Measurements from ENCODE around the gene KANSL2. TPM values are rescaled to one million over a fixed set of nuclear protein-coding genes. Genes with fewer than 3 reads are reported as not detected.

Gene KANSL2
- total RNA-seq, 1 experiment from 2014 or later, result 56.6 TPM

- no peak overlapping the region for H3K18ac ChIP-seq (ENCODE audit: insufficient read length, low read depth, low read length)
- H2BK120ac ChIP-seq (ENCODE audit: low read depth, low read length, poor library complexity, severe bottlenecking), result no peak overlapping the region
- DNase-seq, result no peak
- H3K79me2 ChIP-seq (ENCODE audit: insufficient read depth, low read length), result peaks cover 5% of the 10 kb centered on the region
- H4K20me1 ChIP-seq (ENCODE audit: control insufficient read depth, insufficient read depth, insufficient read length), result no peaks in the 10 kb centered on the region
- H3K56ac ChIP-seq (ENCODE audit: insufficient read length, low read depth, low read length), result no peak overlapping the region
- no peak overlapping the region for H3K9ac ChIP-seq (ENCODE audit: extremely low read depth, insufficient read length, low read length)
- no peaks in the 10 kb centered on the region for H3K4me1 ChIP-seq (ENCODE audit: insufficient read depth, low read length)
- no peak overlapping the region for H2BK15ac ChIP-seq (ENCODE audit: low read depth, low read length)
- H3K14ac ChIP-seq (ENCODE audit: insufficient read depth, low read length), result no peak overlapping the region
- no peaks in the 10 kb centered on the region for H3K9me3 ChIP-seq (ENCODE audit: control insufficient read depth, low read depth, low read length)
- no peak overlapping the region for H4K91ac ChIP-seq (ENCODE audit: insufficient read length, low read depth, low read length)
- no CpG with 5 or more reads among the region's 2 CpGs for WGBS (ENCODE audit: extremely low coverage, insufficient read length, low lambda C conversion rate)
- H3K27ac ChIP-seq (ENCODE audit: insufficient read length, low read depth, low read length), result no peak overlapping the region
- H3K4me2 ChIP-seq (ENCODE audit: insufficient read depth, insufficient read length, low read length), result no peak overlapping the region
- no peak overlapping the region for H3K4ac ChIP-seq (ENCODE audit: low read depth, low read length)
- no peaks in the 10 kb centered on the region for H3K27me3 ChIP-seq (ENCODE audit: insufficient read depth, low read length)
- Mint-ChIP-seq H3K4me3 (no peak overlapping the region), H3K27me3 (ENCODE audit: low read depth) (no peaks in the 10 kb centered on the region), H3K36me3 (ENCODE audit: insufficient read depth in 1 of 3, low read depth in 3 of 3) (peaks cover 29 to 85% (median 62%) of the 10 kb centered on the region in 3 experiments; a peak in 6 of 7 replicates), H3K9me3 (no peaks in the 10 kb centered on the region), H3K27ac (no peak overlapping the region), H3K4me1 (no peaks in the 10 kb centered on the region)
- no peak overlapping the region for H4K5ac ChIP-seq (ENCODE audit: insufficient read length, low read depth, low read length)
- H2BK5ac ChIP-seq (ENCODE audit: insufficient read length, low read length), result no peak overlapping the region
- H2BK12ac ChIP-seq (ENCODE audit: insufficient read length, low read depth, low read length), result no peak overlapping the region
- TF ChIP-seq CTCF (conservative IDR thresholded peaks at IDR 0.05), result no peak
- H4K8ac ChIP-seq (replicated peaks; ENCODE audit: insufficient read length, low read depth, low read length), result no peak overlapping the region
- no peak overlapping the region for H2AFZ ChIP-seq (ENCODE audit: low read length)
- no peaks in the 10 kb centered on the region for H3K23me2 ChIP-seq (ENCODE audit: insufficient read length, low read depth, low read length, poor library complexity, severe bottlenecking)
- no peak overlapping the region for H2AK5ac ChIP-seq (ENCODE audit: insufficient read length, low read length)
- no peak overlapping the region for H3T11ph ChIP-seq (ENCODE audit: low read length)
- H2BK20ac ChIP-seq (ENCODE audit: low read depth, low read length, poor library complexity, severe bottlenecking), result no peak overlapping the region
- H3K23ac ChIP-seq (ENCODE audit: insufficient read length, low read depth, low read length), result no peak overlapping the region
- H3K79me1 ChIP-seq (ENCODE audit: insufficient read depth, low read depth, low read length, poor library complexity, severe bottlenecking), result peaks cover 4% of the 10 kb centered on the region
Observed at GRCh38 chr12:48691826-48692487, 9.9 kb upstream of the KANSL2 start.

Measured in H9 (cell line).